ENCODE measurements around the gene C11orf16.
"Not testable (repeated sequence)": the region's sequence is repeated elsewhere in the genome, so short reads cannot be mapped to it uniquely, and the experiment has no call there.

C11orf16 gene

GRCh38 chr11:8911029-8911823 lies 21.5 kb downstream of the C11orf16 start, which contains the start of gene AKIP1:
AKIP1 (plus strand) TSS chr11:8911189; CDS start chr11:8911450, 261 bp downstream.
- H3K27ac ChIP-seq, result peak within 1 kb of the TSS; percentile 37; the same call in 1 of the 2 replicates
- peak; percentile 6 for TF ChIP-seq FOXP2 (optimal IDR thresholded peaks at IDR 0.05; ENCODE audit: control extremely low read depth, extremely low read length, insufficient read depth)
- peak; percentile 90 for TF ChIP-seq POLR2AphosphoS5 (IDR thresholded peaks at IDR 0.05; ENCODE audit: borderline replicate concordance, low read depth, low read length)
- TF ChIP-seq EZH2 (IDR thresholded peaks at IDR 0.05), result no peak

GRCh38 chr11:8910649-8911026 lies 22.1 kb downstream of the C11orf16 start:
- H3K9ac ChIP-seq (ENCODE audit: insufficient read length), result no peak overlapping the region

More at GRCh38 chr11:8911029-8911823, 21.5 kb downstream of the C11orf16 start, which contains the start of gene AKIP1:
- Histone ChIP-seq H3K9ac (ENCODE audit: insufficient read length) (peak within 1 kb of the TSS; percentile 90), H3K36me3 (ENCODE audit: insufficient read depth, low read length) (peaks cover 2% of the 10 kb centered on the region; the same call in 1 of the 2 replicates), H3K4me3 (peak within 1 kb of the TSS; percentile 90), H3K9me3 (ENCODE audit: low read depth, low read length) (no peaks in the 10 kb centered on the region)
- peak; percentile 66 for DNase-seq (ENCODE audit: low read depth, low spot score)

GRCh38 chr11:8908099-8908498 lies 24.6 kb downstream of the C11orf16 start:
- H3K9ac ChIP-seq (ENCODE audit: insufficient read length), result no peak overlapping the region
- no peak for DNase-seq (ENCODE audit: low read depth, low spot score)
- H3K27ac ChIP-seq, result no peak overlapping the region
- no peak overlapping the region for H3K4me3 ChIP-seq
- H3K9me3 ChIP-seq (ENCODE audit: low read depth, low read length), result no peaks in the 10 kb centered on the region
- no peaks in the 10 kb centered on the region for H3K36me3 ChIP-seq (ENCODE audit: insufficient read depth, low read length)
- TF ChIP-seq POLR2AphosphoS5 (IDR thresholded peaks at IDR 0.05; ENCODE audit: borderline replicate concordance, low read depth, low read length) (no peak), EZH2 (IDR thresholded peaks at IDR 0.05) (no peak), FOXP2 (optimal IDR thresholded peaks at IDR 0.05; ENCODE audit: control extremely low read depth, extremely low read length, insufficient read depth) (no peak)

More at GRCh38 chr11:8910649-8911026, 22.1 kb downstream of the C11orf16 start:
- Histone ChIP-seq H3K4me3 (peak overlapping the region; percentile 70), H3K9me3 (ENCODE audit: low read depth, low read length) (no peaks in the 10 kb centered on the region), H3K27ac (no peak overlapping the region), H3K36me3 (ENCODE audit: insufficient read depth, low read length) (no peaks in the 10 kb centered on the region)
- no peak for DNase-seq (ENCODE audit: low read depth, low spot score)
- TF ChIP-seq FOXP2 (optimal IDR thresholded peaks at IDR 0.05; ENCODE audit: control extremely low read depth, extremely low read length, insufficient read depth) (no peak), POLR2AphosphoS5 (IDR thresholded peaks at IDR 0.05; ENCODE audit: borderline replicate concordance, low read depth, low read length) (no peak)

GRCh38 chr11:8907116-8907515 lies 25.6 kb downstream of the C11orf16 start:
- Histone ChIP-seq H3K9ac (ENCODE audit: insufficient read length) (no peak overlapping the region), H3K36me3 (ENCODE audit: insufficient read depth, low read length) (no peaks in the 10 kb centered on the region), H3K9me3 (ENCODE audit: low read depth, low read length) (no peaks in the 10 kb centered on the region), H3K27ac (no peak overlapping the region), H3K4me3 (no peak overlapping the region)
- DNase-seq (ENCODE audit: low read depth, low spot score), result no peak
- no peak for TF ChIP-seq EZH2 (IDR thresholded peaks at IDR 0.05)
- TF ChIP-seq FOXP2 (optimal IDR thresholded peaks at IDR 0.05; ENCODE audit: control extremely low read depth, extremely low read length, insufficient read depth), result no peak
- no peak for TF ChIP-seq POLR2AphosphoS5 (IDR thresholded peaks at IDR 0.05; ENCODE audit: borderline replicate concordance, low read depth, low read length)

GRCh38 chr11:8905528-8906165 lies 27.1 kb downstream of the C11orf16 start:
- no peaks in the 10 kb centered on the region for H3K9me3 ChIP-seq (ENCODE audit: low read depth, low read length)
- H3K27ac ChIP-seq, result no peak overlapping the region
- DNase-seq (ENCODE audit: low read depth, low spot score), result no peak
- TF ChIP-seq EZH2 (IDR thresholded peaks at IDR 0.05) (no peak), POLR2AphosphoS5 (IDR thresholded peaks at IDR 0.05; ENCODE audit: borderline replicate concordance, low read depth, low read length) (no peak), FOXP2 (optimal IDR thresholded peaks at IDR 0.05; ENCODE audit: control extremely low read depth, extremely low read length, insufficient read depth) (no peak)
- H3K4me3 ChIP-seq, result no peak overlapping the region
- H3K36me3 ChIP-seq (ENCODE audit: insufficient read depth, low read length), result no peaks in the 10 kb centered on the region
- H3K9ac ChIP-seq (ENCODE audit: insufficient read length), result no peak overlapping the region

- no peak for TF ChIP-seq EZH2 (IDR thresholded peaks at IDR 0.05)
- TF ChIP-seq POLR2AphosphoS5 (IDR thresholded peaks at IDR 0.05; ENCODE audit: borderline replicate concordance, low read depth, low read length), result no peak
- TF ChIP-seq FOXP2 (optimal IDR thresholded peaks at IDR 0.05; ENCODE audit: control extremely low read depth, extremely low read length, insufficient read depth), result no peak
- H3K9me3 ChIP-seq (ENCODE audit: low read depth, low read length), result no peaks in the 10 kb centered on the region
- DNase-seq (ENCODE audit: low read depth, low spot score), result no peak
- H3K27ac ChIP-seq, result no peak overlapping the region
- H3K36me3 ChIP-seq (ENCODE audit: insufficient read depth, low read length), result no peaks in the 10 kb centered on the region
- no peak overlapping the region for H3K9ac ChIP-seq (ENCODE audit: insufficient read length)
- H3K4me3 ChIP-seq, result no peak overlapping the region
Observed at GRCh38 chr11:8899119-8899753, 33.5 kb downstream of the C11orf16 start.

GRCh38 chr11:8891185-8891584 lies 41.6 kb downstream of the C11orf16 start:
- not testable (repeated sequence) for H3K36me3 ChIP-seq (ENCODE audit: insufficient read depth, low read length); DNase-seq (ENCODE audit: low read depth, low spot score); H3K27ac ChIP-seq; H3K9ac ChIP-seq (ENCODE audit: insufficient read length); H3K9me3 ChIP-seq (ENCODE audit: low read depth, low read length); H3K4me3 ChIP-seq

GRCh38 chr11:8886322-8886721 lies 46.4 kb downstream of the C11orf16 start:
- Histone ChIP-seq H3K9ac (ENCODE audit: insufficient read length) (no peak overlapping the region), H3K4me3 (no peak overlapping the region), H3K27ac (no peak overlapping the region), H3K9me3 (ENCODE audit: low read depth, low read length) (no peaks in the 10 kb centered on the region), H3K36me3 (ENCODE audit: insufficient read depth, low read length) (no peaks in the 10 kb centered on the region)
- no peak for DNase-seq (ENCODE audit: low read depth, low spot score)
- no peak for TF ChIP-seq POLR2AphosphoS5 (IDR thresholded peaks at IDR 0.05; ENCODE audit: borderline replicate concordance, low read depth, low read length)
- TF ChIP-seq EZH2 (IDR thresholded peaks at IDR 0.05), result no peak
- no peak for TF ChIP-seq FOXP2 (optimal IDR thresholded peaks at IDR 0.05; ENCODE audit: control extremely low read depth, extremely low read length, insufficient read depth)

GRCh38 chr11:8881585-8881984 lies 51.2 kb downstream of the C11orf16 start:
- not testable (repeated sequence) for H3K4me3 ChIP-seq; H3K27ac ChIP-seq; DNase-seq (ENCODE audit: low read depth, low spot score); H3K9ac ChIP-seq (ENCODE audit: insufficient read length); H3K36me3 ChIP-seq (ENCODE audit: insufficient read depth, low read length); H3K9me3 ChIP-seq (ENCODE audit: low read depth, low read length)
